ENCODE results near the gene TMEM121B.

Gene TMEM121B

DNA sequence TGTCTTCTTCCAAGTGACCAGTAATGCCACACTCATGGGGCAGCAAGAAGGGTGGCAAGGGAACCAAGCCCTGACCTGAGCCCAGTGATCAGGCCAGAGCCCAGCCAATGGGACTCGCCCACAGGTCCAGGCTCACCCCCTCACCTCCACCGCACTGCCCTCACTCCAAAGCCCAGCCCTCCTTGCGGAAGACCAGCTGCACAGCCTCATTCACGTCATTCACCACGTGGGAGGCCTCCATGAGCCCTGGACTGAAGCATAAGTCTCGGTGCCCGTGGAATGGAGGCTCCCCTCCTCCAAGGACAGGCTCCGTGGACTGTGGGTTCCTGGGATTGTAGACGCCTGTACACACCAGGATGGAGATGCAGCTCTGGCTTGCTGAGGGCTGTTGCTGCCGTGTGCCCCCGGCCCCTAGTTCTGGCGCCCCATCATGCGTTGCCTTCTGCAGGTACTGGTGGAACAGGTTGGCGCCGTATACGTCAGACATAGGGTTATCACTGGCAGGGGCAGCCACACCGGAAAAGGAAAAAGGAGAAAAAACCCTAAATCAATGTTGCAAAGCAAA is 16.8 kb upstream of the TMEM121B start:
- DNase-seq: no peak

DNA sequence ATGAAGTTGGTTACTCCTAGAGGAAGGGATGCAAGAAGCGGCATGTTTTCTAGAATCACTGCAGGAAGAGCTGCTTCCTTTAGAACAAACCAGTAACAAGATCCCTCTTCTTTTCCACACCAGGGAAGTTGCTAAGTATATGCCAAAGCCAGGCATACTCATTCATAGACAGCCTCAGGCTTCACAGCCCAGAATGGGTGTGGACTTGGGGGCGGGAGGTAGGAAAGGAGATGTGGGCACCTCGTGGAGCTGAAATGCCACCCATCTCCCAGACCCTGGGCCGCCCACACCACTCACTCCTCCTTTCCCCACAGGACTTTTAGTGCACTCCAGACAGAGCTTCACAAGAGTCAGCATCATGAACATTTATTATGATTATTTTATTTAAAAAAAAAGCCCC is 16.0 kb upstream of the TMEM121B start:
- no peak for DNase-seq

DNA sequence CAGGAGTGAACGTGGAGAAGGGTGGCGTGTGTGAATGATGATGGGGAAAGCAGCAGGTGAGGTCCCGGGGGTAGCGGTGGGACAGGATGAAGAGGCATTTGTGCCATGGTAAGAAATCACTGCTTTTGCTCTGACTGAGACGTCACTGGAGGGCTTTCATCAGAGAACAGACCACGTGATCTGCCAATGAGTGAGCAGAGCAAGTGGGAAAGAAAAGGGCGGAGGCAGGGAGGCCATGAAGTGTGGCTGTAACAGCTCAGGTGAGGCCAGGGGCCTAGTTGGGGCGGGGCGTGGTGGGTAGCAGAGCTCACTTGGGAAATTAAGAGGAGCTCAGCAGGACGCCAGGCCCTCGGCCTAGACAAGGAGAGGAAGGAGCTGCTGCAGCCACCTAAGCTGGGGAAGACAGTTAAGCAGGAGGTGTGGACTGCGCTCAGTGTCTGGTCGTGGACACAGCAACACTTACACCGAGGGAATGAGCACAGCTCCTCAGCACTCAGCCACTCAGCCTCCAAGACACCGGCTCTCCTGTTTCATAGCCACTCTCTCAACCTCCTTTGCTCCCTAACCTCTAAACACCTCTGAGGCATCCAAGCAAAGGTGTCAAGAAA is 14.1 kb upstream of the TMEM121B start:
- no peak for DNase-seq

DNA sequence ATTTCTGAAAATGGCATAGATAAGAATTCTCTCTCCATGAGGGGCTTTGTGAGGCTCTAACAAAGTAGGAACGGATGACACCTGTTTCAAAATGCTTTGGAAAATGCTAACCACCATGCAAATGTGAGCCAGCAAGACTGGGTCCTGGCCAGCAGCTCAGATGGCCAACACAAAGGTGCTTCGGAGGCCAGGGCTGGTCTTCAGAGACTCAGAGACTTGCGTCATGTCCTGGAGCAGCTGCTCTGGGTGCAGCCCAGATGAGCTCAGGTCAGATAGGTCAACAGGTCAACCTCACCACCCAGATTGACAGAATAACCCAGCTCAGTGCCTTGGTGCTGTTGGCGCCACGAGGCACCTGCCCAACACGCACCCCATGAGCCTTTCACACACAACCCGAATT is 12.0 kb upstream of the TMEM121B start:
- no peak for DNase-seq

DNA sequence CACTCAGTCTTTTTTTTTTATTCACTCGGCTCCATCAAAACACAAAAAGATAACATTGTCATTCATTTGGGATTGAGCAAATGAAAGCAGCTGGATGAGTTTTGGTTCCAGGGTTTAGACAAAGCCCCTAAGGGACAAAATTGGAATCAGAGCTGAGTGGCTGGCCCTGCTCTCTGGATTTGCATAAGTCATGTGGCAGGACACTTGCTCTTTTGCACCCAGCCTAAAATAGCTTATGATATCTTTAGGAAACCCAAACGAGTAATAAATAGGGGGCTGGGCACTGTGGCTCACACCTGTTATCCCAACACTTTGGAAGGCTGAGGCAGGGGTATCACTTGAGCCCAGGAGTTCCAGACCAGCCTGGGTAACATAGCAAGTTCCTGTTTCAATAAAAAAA is 11.0 kb upstream of the TMEM121B start:
- DNase-seq: no peak

DNA sequence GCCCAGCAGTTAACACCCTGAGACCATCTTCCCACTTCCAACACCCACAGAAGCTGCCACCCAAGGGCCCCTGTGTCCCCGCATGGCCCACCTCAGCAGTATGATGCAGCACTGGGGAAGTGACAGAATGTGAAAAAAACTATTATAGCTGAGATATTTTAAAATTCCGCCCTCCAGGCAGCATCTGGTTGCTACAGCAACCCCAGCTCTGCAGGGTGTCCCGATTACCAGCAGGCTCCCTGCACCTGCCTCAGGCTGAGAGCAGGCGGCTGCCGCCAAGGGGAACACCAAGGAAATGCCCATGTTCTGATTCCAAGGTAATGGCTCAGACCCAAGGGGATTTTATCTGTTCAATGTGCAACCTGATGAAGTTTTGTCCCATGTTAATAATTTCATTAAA is 10.5 kb upstream of the TMEM121B start:
- DNase-seq: peak; percentile 38

DNA sequence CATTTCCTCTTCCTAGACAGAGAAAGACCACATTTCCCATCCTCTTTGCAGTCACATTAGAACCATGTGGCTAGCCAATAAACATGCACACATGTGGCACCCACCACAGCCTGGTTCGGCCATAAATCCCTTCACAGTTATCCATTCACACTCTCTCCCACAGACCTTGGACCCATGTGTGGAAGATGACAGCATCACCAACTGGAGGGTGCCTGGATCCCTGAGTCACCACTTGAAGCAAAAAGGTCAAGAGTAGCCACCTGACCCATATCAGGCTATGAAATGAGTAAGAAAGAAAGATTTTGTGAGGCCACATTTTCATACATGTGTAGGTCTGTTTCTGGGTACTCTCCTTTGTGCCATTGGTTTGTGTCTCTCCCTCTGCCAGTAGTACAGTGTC is 9.0 kb upstream of the TMEM121B start:
- DNase-seq: peak; percentile 72

DNA sequence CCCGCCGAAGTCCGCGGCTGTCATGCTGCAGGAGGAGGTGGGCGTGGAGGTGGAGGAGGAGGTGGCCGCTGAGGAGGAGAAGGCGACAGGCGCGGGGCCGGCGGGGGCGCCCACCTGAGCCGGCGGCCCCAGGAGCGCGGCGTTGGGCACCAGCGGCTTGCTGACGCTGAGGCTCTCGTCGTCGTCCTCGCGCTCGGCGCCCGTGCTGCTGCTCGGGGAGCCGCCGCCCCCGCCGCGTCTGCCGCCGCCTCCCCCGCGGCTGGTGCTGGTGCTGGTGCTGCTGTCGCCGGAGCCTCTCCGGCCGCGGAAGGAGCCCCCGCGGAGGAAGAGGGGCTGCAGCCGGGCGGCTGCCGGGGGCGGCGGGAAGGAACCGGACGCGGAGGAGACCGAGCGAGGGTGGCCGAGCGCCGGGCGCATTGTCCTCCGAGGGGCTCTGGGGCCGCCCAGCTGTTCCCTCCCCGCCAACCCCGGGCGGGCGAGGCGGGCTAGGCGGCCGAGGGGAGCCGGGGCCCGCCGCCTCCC is 388 bp downstream of the TMEM121B start:
- DNase-seq: peak; percentile 75

DNA sequence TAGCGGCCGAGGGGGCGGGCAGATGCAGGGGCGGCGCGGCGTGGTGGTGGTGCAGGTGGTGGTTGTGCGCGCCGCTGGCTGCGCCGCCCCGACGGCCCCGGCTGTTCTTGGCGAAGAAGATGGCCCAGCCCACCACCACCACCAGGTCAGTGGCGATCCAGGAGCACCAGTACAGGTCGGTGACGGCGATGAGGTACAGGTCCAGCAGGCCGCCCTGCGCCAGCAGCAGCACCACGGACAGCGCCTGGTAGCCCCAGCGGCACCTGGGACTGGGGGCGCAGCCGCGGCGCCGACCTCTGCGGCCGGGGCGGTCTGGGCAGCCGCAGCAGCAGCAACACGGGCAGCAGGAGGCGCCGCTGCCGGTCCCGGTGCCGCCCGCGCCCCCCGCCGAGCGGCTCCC is 879 bp downstream of the TMEM121B start:
- DNase-seq: peak; percentile 54

DNA sequence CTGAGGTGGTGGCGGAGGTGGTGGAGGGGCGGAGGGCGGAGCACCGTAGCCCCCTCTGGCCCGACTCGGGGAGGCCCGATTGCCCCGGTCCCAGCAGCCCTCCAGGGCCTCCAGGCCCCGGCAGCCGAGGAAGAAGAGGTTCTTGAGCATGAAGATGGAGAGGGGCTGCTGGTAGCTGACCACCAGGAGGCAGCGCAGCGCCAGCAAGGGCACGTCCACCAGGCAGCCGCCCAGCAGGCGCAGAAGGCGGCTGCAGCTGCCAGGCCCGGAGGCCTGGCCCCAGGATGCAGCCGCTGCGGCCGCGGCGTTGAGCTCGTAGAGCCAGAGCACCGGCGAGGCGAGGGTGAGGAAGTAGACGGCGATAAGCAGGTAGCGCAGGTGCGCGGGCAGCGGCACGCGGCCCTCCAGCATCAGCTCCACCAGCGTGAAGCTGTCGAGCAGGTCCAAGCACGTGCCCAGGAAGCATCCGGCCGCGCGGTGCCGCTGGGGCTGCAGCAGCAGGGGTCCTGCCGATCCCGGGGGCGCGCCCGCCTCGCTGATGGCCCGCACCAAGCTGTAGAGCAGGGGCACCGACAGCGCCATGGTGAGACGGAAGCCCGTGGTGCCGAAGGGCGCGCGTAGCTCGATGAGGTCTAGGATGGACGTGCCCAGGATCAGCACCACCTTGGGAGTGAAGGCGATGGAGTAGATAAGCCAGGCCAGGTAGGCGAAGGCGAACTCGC is 1.5 kb downstream of the TMEM121B start:
- peak; percentile 38 for DNase-seq

DNA sequence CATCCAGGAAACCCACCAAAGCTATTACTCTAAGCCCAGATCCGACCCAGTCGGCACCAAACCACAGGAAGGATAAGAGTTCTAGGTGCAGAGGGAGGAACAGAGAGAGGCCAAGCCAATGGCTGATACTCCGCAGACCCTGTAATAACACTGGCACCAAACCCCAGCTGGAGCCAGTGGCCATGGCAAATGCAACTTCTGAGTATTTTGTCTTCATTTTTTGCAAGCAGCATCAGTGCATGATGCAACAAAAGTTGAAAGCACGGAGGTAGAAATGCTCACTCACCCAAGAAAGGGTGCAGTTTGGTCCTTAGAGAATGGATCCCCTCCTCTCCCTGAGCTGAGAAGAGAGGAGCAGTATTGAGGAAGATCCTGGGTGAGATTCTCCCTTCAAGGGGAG is 2.8 kb downstream of the TMEM121B start:
- DNase-seq: no peak

DNA sequence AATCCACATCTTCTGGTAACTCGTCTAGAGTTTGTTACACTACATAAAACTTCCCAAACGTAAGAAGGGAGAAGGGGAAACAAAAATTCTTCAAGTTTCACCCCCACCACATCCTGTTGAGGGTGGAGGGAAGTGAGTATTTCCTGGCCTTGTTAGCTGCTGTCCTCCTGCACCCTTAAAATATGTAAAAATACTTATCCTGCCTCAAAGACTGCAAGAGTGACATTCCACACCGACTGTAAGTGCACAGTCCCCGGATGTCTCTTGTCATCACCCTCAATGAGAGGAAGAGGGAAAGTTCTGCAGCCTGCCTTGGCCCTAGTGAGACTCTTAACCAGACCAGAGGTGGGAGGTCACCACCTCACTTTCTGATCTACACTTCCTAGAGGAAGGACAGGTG is 3.3 kb downstream of the TMEM121B start:
- no peak for DNase-seq

DNA sequence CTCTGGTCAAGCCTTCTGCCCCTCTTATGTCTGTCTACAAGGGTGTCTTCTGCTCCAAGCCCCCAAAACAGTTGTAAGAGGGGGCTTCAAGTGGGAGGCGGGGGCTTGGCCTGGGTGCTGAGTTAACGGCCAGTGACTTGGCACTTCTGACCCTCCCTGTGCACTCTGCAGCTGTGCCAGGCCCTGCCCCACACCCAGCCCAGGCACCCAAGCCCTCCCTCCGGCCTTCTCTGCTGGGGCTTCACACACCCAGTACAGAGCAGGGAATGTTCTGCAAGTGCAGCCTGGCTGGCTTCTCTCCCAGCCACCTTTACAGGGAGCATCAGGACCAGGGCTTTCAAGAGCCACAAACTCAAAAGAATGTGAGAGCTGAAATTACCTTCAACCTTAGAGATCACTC is 3.8 kb downstream of the TMEM121B start:
- no peak for DNase-seq

DNA sequence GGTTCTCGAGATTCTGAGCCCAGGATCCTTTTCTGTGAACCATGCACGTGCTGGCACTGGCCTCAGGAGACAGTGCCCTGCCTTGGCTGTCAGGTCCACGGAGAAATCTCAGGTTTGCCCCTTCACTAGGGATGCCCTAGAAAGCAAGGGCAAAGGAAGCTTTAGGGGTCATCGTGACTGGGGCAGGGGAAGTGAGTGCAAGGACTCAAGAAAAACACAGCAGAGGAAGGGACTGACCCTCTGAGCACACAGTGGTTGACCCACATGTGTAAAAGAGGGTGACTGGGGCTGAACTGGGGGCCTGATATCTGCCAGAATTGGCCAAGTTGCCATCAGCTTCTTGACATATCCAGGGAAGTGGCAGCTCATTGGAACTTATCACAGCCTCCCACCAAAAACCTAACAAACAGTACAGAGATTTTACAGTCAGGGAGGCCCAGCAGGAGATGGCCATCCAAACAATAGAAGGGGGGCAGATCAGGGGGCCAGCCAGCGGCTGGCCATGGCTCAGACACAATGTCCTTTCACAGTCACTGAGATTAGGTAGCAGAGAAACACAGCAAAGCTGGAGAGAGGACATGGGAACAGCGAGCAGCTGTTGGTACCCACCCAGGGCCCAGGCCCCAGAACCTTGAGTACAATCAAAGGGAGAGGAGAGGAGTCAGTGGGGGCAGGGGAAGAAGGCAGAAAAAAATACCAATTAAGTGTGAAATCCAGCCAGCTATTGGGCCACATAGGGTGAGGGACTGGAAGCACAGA is 4.4 kb downstream of the TMEM121B start:
- DNase-seq: no peak

DNA sequence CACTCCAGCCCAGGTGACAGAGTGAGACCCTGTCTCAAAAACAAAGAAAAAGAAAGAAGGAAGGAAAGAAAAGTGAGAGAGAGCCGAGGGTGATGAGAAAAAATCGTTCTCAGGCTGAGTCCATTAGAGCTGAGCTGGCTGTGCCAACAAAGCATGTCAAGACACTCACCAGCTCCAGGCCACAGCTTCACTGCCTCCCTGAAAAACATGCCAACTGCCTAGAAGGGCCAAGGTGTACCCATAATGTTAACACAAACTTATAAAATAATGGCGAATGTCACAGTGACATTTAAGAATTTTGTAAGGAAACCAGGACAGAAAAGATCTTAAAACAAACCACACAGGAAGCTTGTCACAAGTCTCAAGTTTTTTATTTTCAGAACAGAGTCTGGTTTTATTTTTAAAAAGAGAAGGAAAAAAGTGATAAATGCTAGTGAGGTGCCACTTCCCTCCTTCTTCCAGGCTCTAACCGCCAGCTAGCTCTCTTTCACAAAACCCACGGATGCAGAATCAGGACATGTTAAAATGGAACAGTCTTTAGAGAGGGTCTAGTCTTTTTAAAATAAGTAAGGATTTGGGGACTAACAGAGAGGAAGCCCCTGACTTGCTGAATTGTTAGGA is 5.1 kb downstream of the TMEM121B start:
- no peak for DNase-seq

DNA sequence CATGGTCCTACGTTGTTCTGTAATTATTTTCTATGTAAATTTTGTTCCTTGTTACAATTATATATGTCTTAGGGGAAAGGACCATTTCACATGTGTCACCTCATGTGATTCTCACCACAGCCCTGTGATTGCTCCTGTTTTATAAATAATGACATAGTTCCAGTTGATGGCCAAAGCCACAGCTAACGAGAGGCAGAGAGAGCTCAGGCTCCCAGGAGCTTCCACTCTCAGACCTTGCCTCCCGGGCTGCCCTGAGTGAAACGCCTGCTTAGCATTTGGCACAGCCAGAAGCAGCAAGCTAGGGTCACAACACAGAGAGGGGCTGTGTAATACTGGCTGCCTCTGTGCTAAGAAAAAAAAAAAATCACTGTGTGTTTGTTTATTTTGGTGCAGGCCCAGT is 5.9 kb downstream of the TMEM121B start:
- DNase-seq: no peak

DNA sequence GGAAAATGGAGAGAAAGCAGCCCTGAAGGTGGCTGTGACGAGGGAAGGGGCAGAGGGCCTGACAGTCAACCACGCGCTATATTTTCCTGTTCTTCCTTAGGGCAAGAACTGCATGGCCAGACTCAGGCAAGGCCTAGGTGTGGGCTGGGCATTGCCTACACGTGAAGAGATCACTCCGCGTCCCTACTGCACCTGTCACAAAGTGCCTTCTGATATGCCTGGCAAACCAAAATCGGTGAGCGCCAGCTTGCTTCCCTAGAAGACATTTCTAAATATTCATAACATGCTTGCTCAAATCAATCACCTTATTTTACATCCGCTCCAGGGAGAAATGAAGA is 6.3 kb downstream of the TMEM121B start:
- DNase-seq: no peak

DNA sequence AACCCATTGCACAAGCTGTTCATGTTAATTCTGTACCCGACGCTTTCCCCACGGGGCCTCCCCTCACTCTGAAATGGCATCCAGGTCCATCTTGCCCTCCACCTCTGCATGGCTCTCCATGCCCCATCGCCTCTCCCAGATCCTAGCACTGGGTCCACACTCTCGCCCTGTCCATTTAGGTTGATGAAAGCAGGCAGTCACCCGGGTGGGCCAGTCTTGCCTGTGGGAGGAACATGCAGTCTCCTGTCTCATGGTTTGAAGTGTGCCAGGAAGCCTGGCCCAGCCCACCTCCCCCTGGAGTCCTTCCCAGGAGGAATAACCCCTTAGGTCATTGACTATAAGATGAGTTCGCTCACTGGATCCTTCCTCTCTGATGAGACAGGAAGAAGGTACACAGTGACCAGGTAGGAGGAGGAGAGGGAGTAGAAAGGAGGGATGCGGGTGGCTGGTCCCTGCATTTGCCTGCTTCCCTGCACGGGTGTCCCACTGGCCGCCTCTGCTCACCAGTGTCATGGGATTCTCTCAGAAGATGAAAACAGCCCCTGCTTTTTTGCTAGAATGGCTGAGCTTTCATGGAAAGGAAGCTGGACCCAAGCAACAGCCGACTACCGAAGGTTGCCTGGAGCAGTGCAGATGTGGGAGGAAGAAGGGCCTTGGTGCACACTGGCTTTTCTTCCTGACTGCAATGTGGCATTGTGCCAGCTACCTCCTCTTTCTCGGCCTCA is 6.8 kb downstream of the TMEM121B start:
- no peak for DNase-seq

DNA sequence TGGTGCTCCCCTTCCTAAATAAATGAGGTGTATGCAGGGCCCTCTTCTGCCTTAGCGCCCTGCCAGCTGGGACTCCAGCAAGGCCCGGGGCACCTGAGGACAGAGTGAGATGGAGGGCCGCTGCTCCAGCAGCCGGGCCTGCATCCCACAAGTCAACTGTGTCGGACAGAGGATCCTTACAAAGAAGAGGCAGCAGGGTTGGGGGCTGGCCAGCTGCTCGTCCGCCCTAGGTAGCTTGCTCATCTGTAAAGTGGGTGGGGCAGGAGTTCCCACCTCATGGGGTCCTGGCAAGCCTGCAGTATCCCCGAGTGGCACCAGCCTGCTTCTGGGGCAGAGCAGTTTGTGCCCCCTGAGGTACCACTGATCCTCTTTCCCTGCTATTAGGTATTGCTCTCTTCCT is 7.6 kb downstream of the TMEM121B start:
- no peak for DNase-seq

DNA sequence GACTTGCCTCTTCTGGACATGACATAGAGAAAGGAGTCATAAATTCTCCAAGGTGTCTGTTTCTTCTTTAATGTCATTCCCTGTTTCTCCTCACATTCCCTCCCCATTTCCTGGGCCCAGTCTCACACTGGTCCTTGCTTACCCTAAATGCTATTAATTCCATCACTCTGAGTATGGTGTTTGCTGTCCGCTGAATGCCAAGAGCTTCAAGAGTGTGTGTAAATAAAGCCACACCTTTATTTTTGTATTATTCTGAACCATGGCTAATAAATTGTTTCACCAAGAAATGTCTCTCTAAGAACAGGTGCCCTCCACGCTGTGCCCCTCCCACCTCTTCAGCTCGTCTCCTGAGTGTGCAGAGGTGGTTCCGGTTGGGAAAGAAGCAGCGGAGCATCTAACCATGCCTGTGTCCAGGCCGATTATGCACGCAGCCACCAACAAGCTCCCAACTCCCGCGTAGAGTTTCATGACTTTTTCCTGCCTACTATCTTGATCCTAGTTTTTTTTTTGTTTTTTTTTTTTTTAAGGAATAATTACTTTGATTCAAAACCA is 8.6 kb downstream of the TMEM121B start:
- DNase-seq: peak; percentile 70

DNA sequence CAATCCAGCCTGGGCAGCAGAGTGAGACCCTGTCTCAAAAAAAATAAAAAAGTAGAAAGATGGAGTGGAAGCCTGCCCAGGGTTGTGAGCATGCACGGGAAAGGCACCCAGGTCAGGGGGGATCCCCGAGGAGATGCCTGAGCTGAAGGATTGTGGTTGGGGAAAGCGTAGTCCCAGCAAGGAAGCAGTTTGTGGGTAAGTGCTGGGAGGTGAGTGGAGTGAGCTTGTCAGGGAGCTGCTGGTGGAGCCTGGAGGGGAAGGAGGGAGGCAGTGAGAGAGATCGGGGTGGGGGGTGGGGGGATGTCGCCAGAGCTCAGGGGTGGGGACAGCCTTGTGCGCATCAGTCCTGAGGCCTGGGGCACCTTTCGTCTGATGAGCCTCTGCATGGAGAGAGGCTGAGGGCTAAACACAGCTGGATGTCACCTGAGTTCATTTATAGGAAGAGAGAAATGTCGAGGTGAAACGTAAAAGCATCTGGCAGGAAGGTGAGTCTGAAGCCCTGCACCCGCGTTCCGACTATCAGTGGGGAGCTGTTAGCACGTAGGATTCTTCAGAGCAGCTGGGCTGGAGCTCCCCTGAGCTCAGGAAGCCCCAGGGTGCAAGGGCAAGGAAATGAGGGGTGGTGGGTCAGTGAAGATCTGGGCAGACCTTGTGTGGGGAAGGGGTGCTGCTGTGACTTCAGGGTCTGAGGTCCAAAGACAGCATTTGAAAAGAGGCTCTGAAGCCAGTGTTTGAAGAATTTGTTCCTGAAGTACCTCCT is 10.2 kb downstream of the TMEM121B start:
- no peak for DNase-seq

DNA sequence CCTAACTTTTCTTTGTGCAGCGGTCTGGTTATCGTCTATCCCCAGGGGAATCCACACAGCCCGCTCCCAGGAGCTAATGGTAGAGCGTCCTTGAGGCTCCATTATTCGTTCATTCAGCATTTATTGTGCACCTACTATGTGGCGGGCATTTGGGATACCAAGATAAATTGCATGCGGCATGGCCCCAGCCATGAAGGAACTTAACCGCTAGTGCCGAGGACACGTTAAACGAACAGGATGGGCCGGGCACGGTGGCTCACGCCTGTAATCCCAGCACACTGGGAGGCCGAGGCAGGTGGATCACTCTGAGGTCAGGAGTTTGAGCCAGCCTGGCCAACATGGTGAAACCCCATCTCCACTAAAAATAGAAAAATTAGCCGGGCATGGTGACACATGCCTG is 11.2 kb downstream of the TMEM121B start:
- DNase-seq: no peak
